ENCODE data around the gene C1orf159. TPM values are rescaled to one million over a fixed set of nuclear protein-coding genes. Genes with fewer than 3 reads are reported as not detected.

The C1orf159 gene
- 10 to 100 TPM; 23.1 to 29.5 TPM for total RNA-seq
- polyA plus RNA-seq (2013, experiment 1 of 2): 22.6 TPM
- 22.5 TPM for polyA plus RNA-seq (2013, experiment 2 of 2)
- long read RNA-seq, experiment 1, partial matches to known transcripts: 3 of 9 reads
- long read RNA-seq, experiment 1, other reads (novel, unspliced or antisense): 6 of 9 reads
- long read RNA-seq, experiment 2, transcript C1orf159-205 (10 exons, 1,841 nt): major isoform, 9 of 28 reads
- long read RNA-seq, experiment 2, partial matches to known transcripts: 5 of 28 reads
- long read RNA-seq, experiment 2, other reads (novel, unspliced or antisense): 13 of 28 reads
- long read RNA-seq, experiment 3, transcript C1orf159-205 (10 exons, 1,841 nt): major isoform, 14 of 39 reads
- long read RNA-seq, experiment 3, partial matches to known transcripts: 6 of 39 reads
- long read RNA-seq, experiment 3, other reads (novel, unspliced or antisense): 18 of 39 reads
- long read RNA-seq, experiment 4, transcript C1orf159-205 (10 exons, 1,841 nt): major isoform, 6 of 12 reads
- long read RNA-seq, experiment 4, partial matches to known transcripts: 0 of 12 reads
- long read RNA-seq, experiment 4, other reads (novel, unspliced or antisense): 5 of 12 reads

DNA sequence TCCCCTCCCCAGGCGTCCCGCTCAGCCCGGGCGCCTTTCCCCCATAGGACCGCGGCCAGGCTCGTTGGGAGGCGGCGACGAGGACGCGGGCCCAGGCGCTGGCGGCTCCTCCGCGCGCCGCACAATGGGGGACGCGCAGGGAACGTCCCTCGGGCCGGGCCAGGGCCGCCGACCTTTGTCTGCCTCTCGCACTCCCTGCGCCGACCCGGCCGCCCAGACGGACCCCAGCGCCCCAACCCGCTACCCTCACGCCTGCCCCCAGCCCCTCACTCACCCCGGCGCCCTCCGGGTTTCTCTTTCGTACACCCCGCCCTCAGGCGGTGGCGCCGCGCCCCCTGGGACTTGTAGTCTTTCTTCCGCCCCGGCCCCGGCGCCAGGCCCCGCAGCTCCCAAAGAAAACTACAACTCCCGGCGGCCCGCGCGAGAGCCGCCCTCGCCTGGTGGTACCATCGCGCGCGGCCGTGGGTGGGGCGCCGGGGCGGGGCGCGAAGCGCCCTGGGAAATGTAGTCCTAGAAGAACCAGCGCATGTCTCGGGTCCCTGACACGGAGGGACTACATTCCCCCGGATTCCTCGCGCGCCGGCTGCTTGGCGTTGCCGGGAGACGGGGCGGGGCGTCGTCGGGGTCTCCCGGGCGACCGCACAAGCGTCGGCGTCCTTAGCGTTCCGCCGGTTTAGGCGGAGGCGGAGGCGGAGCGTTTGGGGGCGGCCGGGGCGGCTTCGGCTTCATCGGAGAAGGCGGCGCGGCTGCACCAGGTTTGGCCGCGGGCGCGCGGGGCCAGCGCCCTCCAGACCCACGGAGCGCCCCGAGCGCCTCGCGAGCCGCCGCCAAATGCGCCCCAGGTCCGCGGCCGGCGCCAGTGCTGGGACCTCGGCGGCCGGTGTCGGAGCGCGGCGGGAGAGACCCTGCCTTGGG is at the start of gene C1orf159:
Gene C1orf159 (minus strand): TSS at position 304 of the 915 bp plus-strand sequence. CDS start 24,546 bp downstream, outside the sequence.
- peaks cover 4% of the 10 kb centered on the region for H3K4me1 Mint-ChIP-seq
- Histone ChIP-seq H3K9ac (ENCODE audit: extremely low read depth, low read length, poor library complexity, severe bottlenecking) (no peak within 1 kb of the TSS), H3K27ac (ENCODE audit: low read depth, low read length) (peak within 1 kb of the TSS; percentile 24), H3K4me1 (ENCODE audit: control insufficient read depth, insufficient read depth, low read length) (no peaks in the 10 kb centered on the region), H3K4me3 (ENCODE audit: low read length) (peak within 1 kb of the TSS; percentile 81), H3K27me3 (ENCODE audit: control insufficient read depth, insufficient read depth, low read length, poor library complexity, severe bottlenecking) (peaks cover 26% of the 10 kb centered on the region), H3K9me3 (ENCODE audit: control insufficient read depth, low read length) (peaks cover 9% of the 10 kb centered on the region), H3K36me3 (ENCODE audit: control insufficient read depth, insufficient read depth, low read length) (peaks cover 11% of the 10 kb centered on the region)
- no peak within 1 kb of the TSS for H3K27ac Mint-ChIP-seq
- peaks cover 26% of the 10 kb centered on the region for H3K36me3 Mint-ChIP-seq (ENCODE audit: low read depth)
- DNase-seq: peak; percentile 99
- H3K27me3 Mint-ChIP-seq (ENCODE audit: insufficient read depth): peaks cover 26% of the 10 kb centered on the region
- TF ChIP-seq, protein P1, sequence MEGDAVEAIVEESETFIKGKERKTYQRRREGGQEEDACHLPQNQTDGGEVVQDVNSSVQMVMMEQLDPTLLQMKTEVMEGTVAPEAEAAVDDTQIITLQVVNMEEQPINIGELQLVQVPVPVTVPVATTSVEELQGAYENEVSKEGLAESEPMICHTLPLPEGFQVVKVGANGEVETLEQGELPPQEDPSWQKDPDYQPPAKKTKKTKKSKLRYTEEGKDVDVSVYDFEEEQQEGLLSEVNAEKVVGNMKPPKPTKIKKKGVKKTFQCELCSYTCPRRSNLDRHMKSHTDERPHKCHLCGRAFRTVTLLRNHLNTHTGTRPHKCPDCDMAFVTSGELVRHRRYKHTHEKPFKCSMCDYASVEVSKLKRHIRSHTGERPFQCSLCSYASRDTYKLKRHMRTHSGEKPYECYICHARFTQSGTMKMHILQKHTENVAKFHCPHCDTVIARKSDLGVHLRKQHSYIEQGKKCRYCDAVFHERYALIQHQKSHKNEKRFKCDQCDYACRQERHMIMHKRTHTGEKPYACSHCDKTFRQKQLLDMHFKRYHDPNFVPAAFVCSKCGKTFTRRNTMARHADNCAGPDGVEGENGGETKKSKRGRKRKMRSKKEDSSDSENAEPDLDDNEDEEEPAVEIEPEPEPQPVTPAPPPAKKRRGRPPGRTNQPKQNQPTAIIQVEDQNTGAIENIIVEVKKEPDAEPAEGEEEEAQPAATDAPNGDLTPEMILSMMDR (conservative IDR thresholded peaks at IDR 0.05): no peak
- 0% methylated on average over 40 to 128 of the region's 128 CpGs for WGBS, 2 experiments (ENCODE audit: insufficient coverage in 1 of 2, insufficient read length in 1 of 2)
- H3K4me3 Mint-ChIP-seq: peak within 1 kb of the TSS; percentile 70
- peaks cover 21% of the 10 kb centered on the region for H3K9me3 Mint-ChIP-seq

DNA sequence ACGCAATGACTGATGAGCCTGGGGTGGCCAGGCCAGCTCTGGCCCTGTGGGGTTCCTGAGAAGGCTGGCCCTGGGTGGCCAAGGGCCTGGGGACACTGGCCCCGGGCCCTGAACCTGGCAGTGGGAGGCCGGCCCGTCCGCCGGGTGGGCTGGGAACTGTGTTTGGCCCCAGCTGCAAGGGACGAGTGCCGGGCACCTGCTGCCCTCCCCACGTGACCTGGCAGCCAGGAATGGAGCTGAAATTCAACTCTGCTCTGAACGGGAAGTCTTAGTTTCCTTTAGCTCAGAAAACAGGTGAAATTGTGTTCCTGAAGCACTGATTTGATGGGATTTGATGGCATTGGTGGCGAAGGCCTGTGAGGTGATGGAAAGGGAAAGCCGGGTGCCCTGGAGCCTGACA is 49.6 kb upstream of the C1orf159 start:
- Mint-ChIP-seq H3K4me3 (peak overlapping the region; percentile 60), H3K9me3 (no peaks in the 10 kb centered on the region), H3K27ac (no peak overlapping the region), H3K27me3 (ENCODE audit: insufficient read depth) (peaks cover 7% of the 10 kb centered on the region), H3K36me3 (ENCODE audit: low read depth) (no peaks in the 10 kb centered on the region), H3K4me1 (peaks cover 7% of the 10 kb centered on the region)
- 86 to 94% methylated on average over 4 to 12 of the region's 12 CpGs for WGBS, 2 experiments (ENCODE audit: insufficient coverage in 1 of 2, insufficient read length in 1 of 2)
- Histone ChIP-seq H3K27me3 (ENCODE audit: control insufficient read depth, insufficient read depth, low read length, poor library complexity, severe bottlenecking) (no peaks in the 10 kb centered on the region), H3K9me3 (ENCODE audit: control insufficient read depth, low read length) (no peaks in the 10 kb centered on the region), H3K27ac (ENCODE audit: low read depth, low read length) (no peak overlapping the region), H3K4me3 (ENCODE audit: low read length) (no peak overlapping the region), H3K9ac (ENCODE audit: extremely low read depth, low read length, poor library complexity, severe bottlenecking) (no peak overlapping the region), H3K36me3 (ENCODE audit: control insufficient read depth, insufficient read depth, low read length) (no peaks in the 10 kb centered on the region), H3K4me1 (ENCODE audit: control insufficient read depth, insufficient read depth, low read length) (no peaks in the 10 kb centered on the region)
- no peak for DNase-seq
- TF ChIP-seq, protein P1 (conservative IDR thresholded peaks at IDR 0.05): no peak
